SK-N-MC (cell line): ENCODE data around the gene TLX2.

Experiments
- DNase-seq: peaks from one replicate; pipeline ENCODE4 v3.0.0-alpha.2; 2011; ENCODE audit warnings: low read depth, low spot score
- H3K27ac ChIP-seq: fragments of 200-600 bp; sonication (generic); 2 replicates; pipeline ENCODE4 v1.5.1; 2016; ENCODE audit warnings: mixed run types
- H3K36me3 ChIP-seq: fragments of 200-600 bp; sonication (generic); 2 replicates; pipeline ENCODE4 v1.6.1; 2017; ENCODE audit warnings: antibody characterized with exemption, low read length, mixed read lengths; ENCODE audit not compliant: insufficient read depth
- H3K4me3 ChIP-seq: fragments of 200-600 bp; sonication (generic); 2 replicates; pipeline ENCODE4 v1.5.1; 2016
- H3K9ac ChIP-seq: fragments of 200-600 bp; sonication (generic); 2 replicates; pipeline ENCODE4 v1.8.0; 2017; ENCODE audit warnings: mixed run types, mixed read lengths; ENCODE audit not compliant: insufficient read length
- H3K9me3 ChIP-seq: fragments of 200-600 bp; sonication (generic); 2 replicates; pipeline ENCODE4 v1.6.1; 2017; ENCODE audit warnings: low read depth, mild to moderate bottlenecking, antibody characterized with exemption, low read length, moderate library complexity, mixed read lengths
- EZH2 ChIP-seq: fragments of 200-600 bp; sonication (generic); IDR thresholded peaks from one replicate; pipeline ENCODE4 v1.6.1; 2017; ENCODE audit warnings: antibody characterized with exemption
- FOXP2 ChIP-seq: optimal IDR thresholded peaks from 2 replicates; pipeline ENCODE3; 2011; ENCODE audit warnings: mild to moderate bottlenecking, moderate library complexity; ENCODE audit not compliant: insufficient read depth; ENCODE audit errors: extremely low read length, control extremely low read depth
- POLR2AphosphoS5 ChIP-seq: IDR thresholded peaks from 2 replicates; pipeline ENCODE4 v1.6.1; 2012; ENCODE audit warnings: mild to moderate bottlenecking, low read depth, low read length, borderline replicate concordance

TLX2 gene

DNA sequence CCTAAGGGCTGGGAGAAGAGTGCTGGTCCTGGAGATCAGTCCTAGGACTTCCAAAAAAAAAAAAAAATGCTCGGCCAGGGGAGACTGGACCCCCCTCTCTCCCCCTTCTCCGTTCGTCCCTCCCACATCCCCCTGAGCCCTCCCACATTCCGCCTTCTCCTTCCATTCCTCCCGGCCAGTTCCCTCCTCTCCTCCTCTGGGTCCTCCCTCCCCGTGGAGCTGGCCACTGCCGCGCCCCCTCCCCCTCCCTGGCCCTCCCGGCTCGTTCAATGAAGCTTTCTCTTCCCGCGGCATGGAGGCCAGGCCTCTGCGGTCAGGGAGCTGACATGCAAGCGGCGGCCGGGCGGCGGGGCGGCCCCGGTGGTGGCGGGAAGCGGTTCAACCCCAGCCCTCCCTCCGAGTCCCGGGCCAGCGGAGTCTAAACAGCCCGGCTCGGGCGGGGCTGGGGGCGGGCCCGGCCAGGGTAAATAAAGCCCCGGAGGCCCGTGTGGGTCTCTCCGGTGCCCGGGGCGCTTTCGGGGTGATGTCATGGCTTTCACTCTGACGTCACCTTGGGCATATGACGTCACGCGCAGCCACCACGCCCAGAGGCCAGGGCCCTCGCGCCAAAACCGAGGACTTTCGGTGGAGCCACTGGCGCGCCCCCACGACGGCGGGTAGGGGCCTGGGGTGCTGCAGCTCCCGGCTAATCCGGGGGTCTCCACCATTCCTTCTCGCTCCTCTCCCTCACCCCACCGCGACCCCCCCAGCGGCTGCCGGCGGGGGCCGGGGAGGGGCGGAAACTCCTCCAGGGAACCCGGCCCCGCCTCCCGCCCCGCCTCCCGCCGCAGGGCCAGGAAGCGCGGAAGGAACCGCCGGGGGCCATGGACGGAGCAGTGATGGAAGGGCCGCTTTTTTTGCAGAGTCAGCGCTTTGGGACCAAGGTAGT is 39.9 kb downstream of the TLX2 start, which contains the start of the genes DOK1 and LOXL3:
TSS of gene DOK1 (plus strand) at position 829 of the 928 bp plus-strand sequence. CDS start at position 864, 35 bp downstream.
TSS of gene LOXL3 (minus strand) at position 51 of the 928 bp plus-strand sequence. CDS start 1,308 bp downstream, outside the sequence.
- TF ChIP-seq FOXP2 (no peak), POLR2AphosphoS5 (0 out of 2 replicates have a peak, but pooled peaks have one; percentile 22), EZH2 (no peak)
- H3K27ac ChIP-seq = no peak within 1 kb of the TSS
- peak within 1 kb of the TSS; percentile 76 for H3K4me3 ChIP-seq
- H3K9ac ChIP-seq = no peak within 1 kb of the TSS
- H3K9me3 ChIP-seq = no peaks in the 10 kb centered on the region
- H3K36me3 ChIP-seq = no peaks in the 10 kb centered on the region
- DNase-seq = no peak

GRCh38 chr2:74554820-74555531 is 40.7 kb downstream of the TLX2 start:
- no peaks in the 10 kb centered on the region for H3K9me3 ChIP-seq
- DNase-seq = no peak

GRCh38 chr2:74555610-74556103 is 41.4 kb downstream of the TLX2 start:
- Histone ChIP-seq H3K9ac (no peak overlapping the region), H3K9me3 (no peaks in the 10 kb centered on the region), H3K36me3 (no peaks in the 10 kb centered on the region), H3K4me3 (no peak overlapping the region), H3K27ac (no peak overlapping the region)
- no peak for DNase-seq
- TF ChIP-seq EZH2 = no peak
- no peak for TF ChIP-seq FOXP2
- TF ChIP-seq POLR2AphosphoS5 = no peak

More at GRCh38 chr2:74554820-74555531, 40.7 kb downstream of the TLX2 start:
- H3K9ac ChIP-seq = no peak overlapping the region
- H3K27ac ChIP-seq = no peak overlapping the region
- peak overlapping the region; percentile 76 for H3K4me3 ChIP-seq
- TF ChIP-seq FOXP2 (no peak), POLR2AphosphoS5 (no peak; the same call in 1 of the 2 replicates), EZH2 (no peak)
- H3K36me3 ChIP-seq = no peaks in the 10 kb centered on the region

- H3K4me3 ChIP-seq = no peak overlapping the region
- H3K36me3 ChIP-seq = no peaks in the 10 kb centered on the region
- no peak for DNase-seq
- no peak overlapping the region for H3K9ac ChIP-seq
- TF ChIP-seq EZH2 = no peak
- no peak for TF ChIP-seq FOXP2
- TF ChIP-seq POLR2AphosphoS5 = no peak
- H3K27ac ChIP-seq = no peak overlapping the region
- H3K9me3 ChIP-seq = no peaks in the 10 kb centered on the region
Measured at GRCh38 chr2:74556159-74556558, 41.9 kb downstream of the TLX2 start.

- no peak for TF ChIP-seq FOXP2
- no peak for TF ChIP-seq POLR2AphosphoS5
- TF ChIP-seq EZH2 = no peak
- Histone ChIP-seq H3K27ac (no peak overlapping the region), H3K4me3 (no peak overlapping the region), H3K9ac (no peak overlapping the region), H3K36me3 (no peaks in the 10 kb centered on the region), H3K9me3 (no peaks in the 10 kb centered on the region)
- no peak for DNase-seq
Measured at GRCh38 chr2:74556831-74557370, 42.7 kb downstream of the TLX2 start.

GRCh38 chr2:74558284-74559230 is 44.3 kb downstream of the TLX2 start:
- no peak overlapping the region for H3K4me3 ChIP-seq
- no peaks in the 10 kb centered on the region for H3K9me3 ChIP-seq
- no peak for DNase-seq
- TF ChIP-seq POLR2AphosphoS5 (no peak), EZH2 (no peak), FOXP2 (no peak)
- H3K9ac ChIP-seq = no peak overlapping the region
- H3K36me3 ChIP-seq = no peaks in the 10 kb centered on the region
- no peak overlapping the region for H3K27ac ChIP-seq

GRCh38 chr2:74559912-74560311 is 45.7 kb downstream of the TLX2 start:
- no peak overlapping the region for H3K4me3 ChIP-seq
- H3K36me3 ChIP-seq = no peaks in the 10 kb centered on the region
- TF ChIP-seq FOXP2 = no peak
- no peak for TF ChIP-seq POLR2AphosphoS5
- no peak for TF ChIP-seq EZH2
- H3K27ac ChIP-seq = no peak overlapping the region
- H3K9ac ChIP-seq = no peak overlapping the region
- no peaks in the 10 kb centered on the region for H3K9me3 ChIP-seq
- DNase-seq = no peak
